ENCODE data around the gene OMP. TPM values are rescaled to one million over a fixed set of nuclear protein-coding genes. Genes with fewer than 3 reads are reported as not detected.

OMP gene
- total and polyA plus RNA-seq, 2 donors (not counting 1 experiment from before 2014, with no cell fraction given), result not detected

GRCh38 chr11:77092382-77092781 lies 10.3 kb upstream of the OMP start:
- Histone ChIP-seq H3K4me1 (ENCODE audit: control insufficient read depth in 2 of 2, insufficient read depth in 2 of 2, low read length in 2 of 2) (no peaks in the 10 kb centered on the region), H3K9me3 (ENCODE audit: control extremely low read depth in 1 of 3, control insufficient read depth in 2 of 3, insufficient read depth in 1 of 3, low read length in 2 of 3) (no peaks in the 10 kb centered on the region), H3K27ac (ENCODE audit: low read length in 2 of 2) (no peak overlapping the region), H2AFZ (ENCODE audit: insufficient read depth, low read depth, low read length, poor library complexity, severe bottlenecking) (no peak overlapping the region), H3K4me2 (replicated peaks; ENCODE audit: low read depth, low read length, poor library complexity, severe bottlenecking) (no peak overlapping the region), H3K79me2 (ENCODE audit: control insufficient read depth, insufficient read depth, low read length) (no peaks in the 10 kb centered on the region), H3K36me3 (replicated peaks in 1 of 2; ENCODE audit: control extremely low read depth in 1 of 2, control insufficient read depth in 1 of 2, extremely low read depth in 1 of 2, insufficient read depth in 2 of 2, low read length in 1 of 2) (no peaks in the 10 kb centered on the region), H3K27me3 (replicated peaks in 1 of 4; ENCODE audit: control extremely low read depth in 1 of 4, control insufficient read depth in 3 of 4, insufficient read depth in 4 of 4, low read length in 3 of 4) (no peaks in the 10 kb centered on the region), H4K20me1 (ENCODE audit: control insufficient read depth, insufficient read depth, low read length, poor library complexity, severe bottlenecking) (no peaks in the 10 kb centered on the region), H3K9ac (ENCODE audit: low read length) (no peak overlapping the region), H3K4me3 (ENCODE audit: control extremely low read depth in 1 of 5, extremely low read depth in 1 of 5, insufficient read depth in 1 of 5, low read depth in 2 of 5, low read length in 4 of 5) (no peak overlapping the region)
- DNase-seq, result no peak
- ChIA-PET POLR2A (no interaction called here), CTCF (interaction anchor here (0.7 to 5.1 kb wide), 16 partner anchors 13 to 527 kb away, joined by 3 to 73 read pairs (median 4); no protein-coding TSS in a partner anchor)
- ATAC-seq (ENCODE audit: low read depth), result no peak
- TF ChIP-seq EZH2 (IDR thresholded peaks at IDR 0.05; ENCODE audit: borderline replicate concordance, insufficient read depth, low read depth, low read length, poor library complexity, severe bottlenecking), result no peak
- TF ChIP-seq CTCF (IDR thresholded peaks at IDR 0.05), result no peak
- Mint-ChIP-seq H3K4me1 (no peaks in the 10 kb centered on the region), H3K9me3 (ENCODE audit: insufficient read depth) (no peaks in the 10 kb centered on the region), H3K4me3 (no peak overlapping the region), H3K27me3 (no peaks in the 10 kb centered on the region), H3K27ac (no peak overlapping the region)
- intact Hi-C loops (cut with micrococcal nuclease), result no loop called here
- WGBS (ENCODE audit: insufficient coverage), result 78% methylated on average over 6 of the region's 7 CpGs

GRCh38 chr11:77093056-77093891 lies 9.4 kb upstream of the OMP start:
- Mint-ChIP-seq H3K4me1 (no peaks in the 10 kb centered on the region), H3K27ac (no peak overlapping the region), H3K27me3 (no peaks in the 10 kb centered on the region), H3K4me3 (no peak overlapping the region), H3K9me3 (ENCODE audit: insufficient read depth) (no peaks in the 10 kb centered on the region)
- no peak for TF ChIP-seq EZH2 (IDR thresholded peaks at IDR 0.05; ENCODE audit: borderline replicate concordance, insufficient read depth, low read depth, low read length, poor library complexity, severe bottlenecking)
- no peak for TF ChIP-seq CTCF (IDR thresholded peaks at IDR 0.05)
- H3K36me3 ChIP-seq (replicated peaks in 1 of 2; ENCODE audit: control extremely low read depth in 1 of 2, control insufficient read depth in 1 of 2, extremely low read depth in 1 of 2, insufficient read depth in 2 of 2, low read length in 1 of 2), result no peaks in the 10 kb centered on the region
- no peak overlapping the region for H3K9ac ChIP-seq (ENCODE audit: low read length)
- no peak overlapping the region for H3K4me2 ChIP-seq (replicated peaks; ENCODE audit: low read depth, low read length, poor library complexity, severe bottlenecking)
- intact Hi-C loops (cut with micrococcal nuclease), result no loop called here
- no peaks in the 10 kb centered on the region for H3K27me3 ChIP-seq (replicated peaks in 1 of 4; ENCODE audit: control extremely low read depth in 1 of 4, control insufficient read depth in 3 of 4, insufficient read depth in 4 of 4, low read length in 3 of 4)
- CTCF ChIA-PET, result interaction anchor here (1.1 to 5.1 kb wide), 6 partner anchors 43 to 526 kb away, joined by 3 to 73 read pairs (median 6); no protein-coding TSS in a partner anchor
- no peaks in the 10 kb centered on the region for H4K20me1 ChIP-seq (ENCODE audit: control insufficient read depth, insufficient read depth, low read length, poor library complexity, severe bottlenecking)
- POLR2A ChIA-PET, result no interaction called here
- H3K79me2 ChIP-seq (ENCODE audit: control insufficient read depth, insufficient read depth, low read length), result no peaks in the 10 kb centered on the region
- H3K4me1 ChIP-seq (ENCODE audit: control insufficient read depth in 2 of 2, insufficient read depth in 2 of 2, low read length in 2 of 2), result no peaks in the 10 kb centered on the region
- no peak overlapping the region for H2AFZ ChIP-seq (ENCODE audit: insufficient read depth, low read depth, low read length, poor library complexity, severe bottlenecking)
- no peak for DNase-seq
- no peak overlapping the region for H3K4me3 ChIP-seq (ENCODE audit: control extremely low read depth in 1 of 5, extremely low read depth in 1 of 5, insufficient read depth in 1 of 5, low read depth in 2 of 5, low read length in 4 of 5)
- ATAC-seq (ENCODE audit: low read depth), result no peak
- WGBS (ENCODE audit: insufficient coverage), result 89% methylated on average over 25 of the region's 33 CpGs
- H3K27ac ChIP-seq (ENCODE audit: low read length in 2 of 2), result no peak overlapping the region
- no peaks in the 10 kb centered on the region for H3K9me3 ChIP-seq (ENCODE audit: control extremely low read depth in 1 of 3, control insufficient read depth in 2 of 3, insufficient read depth in 1 of 3, low read length in 2 of 3)
